Suprapubic skin (tissue), 4 donors: ENCODE results near the gene AMPD2. TPM values are rescaled to one million over a fixed set of nuclear protein-coding genes. Genes with fewer than 3 reads are reported as not detected.

Source experiments
- DNase-seq, 2 donors: peaks; one replicate each; pipeline ENCODE4 v3.0.0-alpha.2; 2019; ENCODE audit warnings: low spot score in 2 of 2
- H3K27ac ChIP-seq: fragments of 200-600 bp; sonication (generic); one replicate; pipeline ENCODE4 v1.5.1; 2019
- H3K27me3 ChIP-seq: fragments of 200-600 bp; sonication (generic); one replicate; pipeline ENCODE4 v1.5.1; 2019
- H3K36me3 ChIP-seq: fragments of 200-600 bp; sonication (generic); one replicate; pipeline ENCODE4 v1.5.1; 2019
- H3K4me1 ChIP-seq: fragments of 200-600 bp; sonication (generic); one replicate; pipeline ENCODE4 v1.5.1; 2019
- H3K4me3 ChIP-seq: fragments of 200-600 bp; sonication (generic); one replicate; pipeline ENCODE4 v1.5.1; 2019; ENCODE audit warnings: mild to moderate bottlenecking
- H3K9me3 ChIP-seq: fragments of 200-600 bp; sonication (generic); one replicate; pipeline ENCODE4 v1.5.1; 2019
- EP300 ChIP-seq: sonication (generic); formaldehyde crosslinking; IDR thresholded peaks from one replicate; pipeline ENCODE4 v1.6.1; 2017; ENCODE audit warnings: antibody characterized with exemption
- POLR2A ChIP-seq, 2 donors: fragments of 450-650 bp; IDR thresholded peaks; one replicate each; pipeline ENCODE4 v1.6.1; 2017; ENCODE audit warnings: antibody characterized with exemption in 2 of 2, mild to moderate bottlenecking in 2 of 2, moderate library complexity in 2 of 2
- POLR2AphosphoS5 ChIP-seq, 3 donors: sonication (generic); formaldehyde crosslinking; IDR thresholded peaks; one replicate each; pipeline ENCODE4 v1.6.1; 2017; ENCODE audit warnings: antibody characterized with exemption in 3 of 3
- WGBS: methylation state at CpG from one replicate; pipeline ENCODE4 v1.1.5; 2018; 5-methylcytosine and 5-hydroxymethylcytosine counted together
- total RNA-seq, 4 donors: library from RNA; depleted of rRNA; stranded (reverse); fragments of >200 nt; gene quantifications; one replicate each; pipeline ENCODE4 v1.1.0, GENCODE V29; 2016
- TF ChIP-seq, protein P1 (sequence below), 2 donors: fragments of 200-600 bp in 1 of 2; fragments of 450-650 bp in 1 of 2; sonication (generic) in 1 of 2; IDR thresholded peaks; one replicate each; pipeline ENCODE4 v1.5.1; 2016 to 2019; ENCODE audit warnings: antibody characterized with exemption in 2 of 2, mild to moderate bottlenecking in 1 of 2, moderate library complexity in 1 of 2

AMPD2 gene
- total RNA-seq, 4 donors from 2014 or later = 48.4 to 69.1 (median 58.1) TPM

DNA sequence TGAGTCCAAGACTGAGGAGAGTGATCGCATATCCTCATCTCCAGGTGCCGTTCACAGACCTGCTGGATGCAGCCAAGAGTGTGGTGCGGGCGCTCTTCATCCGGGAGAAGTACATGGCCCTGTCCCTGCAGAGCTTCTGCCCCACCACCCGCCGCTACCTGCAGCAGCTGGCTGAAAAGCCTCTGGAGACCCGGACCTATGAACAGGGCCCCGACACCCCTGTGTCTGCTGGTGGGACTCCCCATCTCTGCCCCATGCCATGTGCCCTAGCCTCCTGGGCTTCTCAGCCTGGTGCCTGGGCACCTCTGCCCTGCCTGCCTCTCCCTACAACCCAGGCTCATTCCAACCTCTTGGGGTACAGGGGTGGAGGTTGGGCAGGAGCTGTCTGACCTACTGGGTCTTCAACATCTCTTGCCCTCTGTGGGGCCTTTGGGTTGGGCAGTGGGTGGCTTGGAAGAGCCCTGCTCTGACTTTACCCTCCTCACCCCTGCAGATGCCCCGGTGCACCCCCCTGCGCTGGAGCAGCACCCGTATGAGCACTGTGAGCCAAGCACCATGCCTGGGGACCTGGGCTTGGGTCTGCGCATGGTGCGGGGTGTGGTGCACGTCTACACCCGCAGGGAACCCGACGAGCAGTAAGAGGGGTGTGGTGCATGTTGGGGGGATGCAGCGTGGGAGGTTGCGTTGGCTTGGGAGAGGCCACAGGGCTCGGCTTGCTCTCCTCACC, 7.2 kb downstream of the AMPD2 start:
- no peak for DNase-seq
- TF ChIP-seq POLR2A (IDR thresholded peaks at IDR 0.05) (no peak), EP300 (no peak)
- TF ChIP-seq, protein P1, sequence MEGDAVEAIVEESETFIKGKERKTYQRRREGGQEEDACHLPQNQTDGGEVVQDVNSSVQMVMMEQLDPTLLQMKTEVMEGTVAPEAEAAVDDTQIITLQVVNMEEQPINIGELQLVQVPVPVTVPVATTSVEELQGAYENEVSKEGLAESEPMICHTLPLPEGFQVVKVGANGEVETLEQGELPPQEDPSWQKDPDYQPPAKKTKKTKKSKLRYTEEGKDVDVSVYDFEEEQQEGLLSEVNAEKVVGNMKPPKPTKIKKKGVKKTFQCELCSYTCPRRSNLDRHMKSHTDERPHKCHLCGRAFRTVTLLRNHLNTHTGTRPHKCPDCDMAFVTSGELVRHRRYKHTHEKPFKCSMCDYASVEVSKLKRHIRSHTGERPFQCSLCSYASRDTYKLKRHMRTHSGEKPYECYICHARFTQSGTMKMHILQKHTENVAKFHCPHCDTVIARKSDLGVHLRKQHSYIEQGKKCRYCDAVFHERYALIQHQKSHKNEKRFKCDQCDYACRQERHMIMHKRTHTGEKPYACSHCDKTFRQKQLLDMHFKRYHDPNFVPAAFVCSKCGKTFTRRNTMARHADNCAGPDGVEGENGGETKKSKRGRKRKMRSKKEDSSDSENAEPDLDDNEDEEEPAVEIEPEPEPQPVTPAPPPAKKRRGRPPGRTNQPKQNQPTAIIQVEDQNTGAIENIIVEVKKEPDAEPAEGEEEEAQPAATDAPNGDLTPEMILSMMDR (IDR thresholded peaks at IDR 0.05) = no peak
- 95% methylated on average over 7 of the region's 21 CpGs for WGBS

DNA sequence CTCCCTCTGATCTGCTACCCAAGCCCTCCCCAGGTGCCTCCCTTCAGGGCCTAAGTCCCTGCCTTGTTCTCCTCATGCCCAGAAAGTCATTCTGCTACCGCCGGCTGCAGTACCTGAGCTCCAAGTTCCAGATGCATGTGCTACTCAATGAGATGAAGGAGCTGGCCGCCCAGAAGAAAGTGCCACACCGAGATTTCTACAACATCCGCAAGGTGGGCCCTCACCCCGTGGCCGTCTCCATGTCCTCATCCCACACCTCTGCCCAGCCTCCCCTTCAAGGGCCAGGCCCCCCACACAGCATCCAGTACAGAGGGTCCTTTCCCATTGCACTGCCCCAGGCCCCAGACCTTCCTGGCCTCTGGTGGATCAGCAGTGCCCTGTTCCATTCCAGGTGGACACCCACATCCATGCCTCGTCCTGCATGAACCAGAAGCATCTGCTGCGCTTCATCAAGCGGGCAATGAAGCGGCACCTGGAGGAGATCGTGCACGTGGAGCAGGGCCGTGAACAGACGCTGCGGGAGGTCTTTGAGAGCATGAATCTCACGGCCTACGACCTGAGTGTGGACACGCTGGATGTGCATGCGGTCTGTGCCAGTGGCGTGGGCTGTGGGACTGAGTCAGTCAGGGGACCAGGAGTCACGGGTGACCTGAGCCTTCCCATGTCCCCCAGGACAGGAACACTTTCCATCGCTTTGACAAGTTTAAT, 8.2 kb downstream of the AMPD2 start:
- 92% methylated on average over 18 of the region's 23 CpGs for WGBS
- no peak for DNase-seq
- no peak overlapping the region for H3K27ac ChIP-seq
- TF ChIP-seq, protein P1 (IDR thresholded peaks at IDR 0.05) = no peak
- TF ChIP-seq EP300 (no peak), POLR2A (IDR thresholded peaks at IDR 0.05) (no peak), POLR2AphosphoS5 (IDR thresholded peaks at IDR 0.05) (no peak)
- H3K4me3 ChIP-seq = no peak overlapping the region
- H3K4me1 ChIP-seq = peaks cover 32% of the 10 kb centered on the region
- no peaks in the 10 kb centered on the region for H3K27me3 ChIP-seq
- H3K36me3 ChIP-seq = peaks cover 56% of the 10 kb centered on the region
- no peaks in the 10 kb centered on the region for H3K9me3 ChIP-seq

More for the DNA sequence above, 7.2 kb downstream of the AMPD2 start:
- Histone ChIP-seq H3K27ac (no peak overlapping the region), H3K36me3 (peaks cover 56% of the 10 kb centered on the region), H3K27me3 (no peaks in the 10 kb centered on the region), H3K9me3 (no peaks in the 10 kb centered on the region), H3K4me3 (no peak overlapping the region), H3K4me1 (peaks cover 32% of the 10 kb centered on the region)

DNA sequence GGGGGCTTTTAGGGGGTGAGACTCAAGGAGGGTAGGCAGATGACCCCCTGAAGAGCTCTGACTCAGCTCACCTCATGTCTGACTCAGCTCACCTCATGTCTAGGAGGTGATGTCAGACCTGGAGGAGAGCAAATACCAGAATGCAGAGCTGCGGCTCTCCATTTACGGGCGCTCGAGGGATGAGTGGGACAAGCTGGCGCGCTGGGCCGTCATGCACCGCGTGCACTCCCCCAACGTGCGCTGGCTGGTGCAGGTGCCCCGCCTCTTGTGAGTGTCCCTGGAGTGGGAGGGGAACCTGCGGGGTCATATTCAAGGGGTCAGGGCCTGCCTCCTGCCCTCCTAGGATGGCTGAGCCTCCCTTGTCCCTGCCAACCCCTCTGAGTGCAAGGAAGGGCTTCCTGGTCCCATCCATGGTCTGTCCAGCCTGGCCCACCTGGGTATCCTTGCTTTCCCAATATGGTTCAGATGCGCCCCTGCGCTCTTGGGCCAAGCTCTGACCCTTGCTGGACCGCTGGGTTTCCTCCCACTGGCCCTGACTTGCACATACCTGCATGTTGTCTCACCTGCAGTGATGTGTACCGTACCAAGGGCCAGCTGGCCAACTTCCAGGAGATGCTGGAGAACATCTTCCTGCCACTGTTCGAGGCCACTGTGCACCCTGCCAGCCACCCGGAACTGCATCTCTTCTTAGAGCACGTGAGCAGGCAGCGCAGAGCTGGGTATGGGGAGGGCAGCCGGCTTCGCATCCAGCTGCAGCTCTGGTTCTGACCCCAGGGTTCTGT, 9.1 kb downstream of the AMPD2 start:
- no peak for DNase-seq
- H3K36me3 ChIP-seq = peaks cover 56% of the 10 kb centered on the region

DNA sequence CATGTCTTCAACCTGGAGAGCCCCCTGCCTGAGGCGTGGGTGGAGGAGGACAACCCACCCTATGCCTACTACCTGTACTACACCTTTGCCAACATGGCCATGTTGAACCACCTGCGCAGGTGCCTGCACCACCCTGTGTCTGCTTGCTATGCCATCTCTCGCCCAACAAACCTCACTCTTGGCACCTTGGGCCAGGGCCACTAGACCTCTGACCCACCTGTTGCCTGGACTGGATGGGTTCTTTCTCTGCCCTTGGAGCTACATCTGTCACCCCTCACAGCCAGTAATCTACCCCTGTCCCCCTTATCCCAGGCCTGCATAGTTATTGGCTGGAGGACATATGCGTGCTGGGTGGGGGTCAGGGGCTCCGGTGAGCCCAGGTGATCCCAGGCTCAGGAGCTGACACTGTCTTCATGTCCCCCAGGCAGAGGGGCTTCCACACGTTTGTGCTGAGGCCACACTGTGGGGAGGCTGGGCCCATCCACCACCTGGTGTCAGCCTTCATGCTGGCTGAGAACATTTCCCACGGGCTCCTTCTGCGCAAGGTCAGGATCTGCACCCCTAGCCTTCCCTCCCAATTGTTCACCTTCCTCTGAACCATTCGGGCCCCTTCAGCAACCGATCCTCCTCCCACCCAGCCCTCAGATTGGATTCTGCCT, 9.9 kb downstream of the AMPD2 start:
- H3K9me3 ChIP-seq = no peaks in the 10 kb centered on the region
- WGBS = 91% methylated on average over 10 of the region's 10 CpGs
- H3K36me3 ChIP-seq = peaks cover 56% of the 10 kb centered on the region
- H3K4me3 ChIP-seq = no peak overlapping the region
- H3K27ac ChIP-seq = no peak overlapping the region
- peaks cover 19% of the 10 kb centered on the region for H3K4me1 ChIP-seq
- TF ChIP-seq POLR2AphosphoS5 (IDR thresholded peaks at IDR 0.05) = no peak
- no peaks in the 10 kb centered on the region for H3K27me3 ChIP-seq
- no peak for DNase-seq

More for the DNA sequence above, 9.1 kb downstream of the AMPD2 start:
- H3K9me3 ChIP-seq = no peaks in the 10 kb centered on the region
- H3K4me1 ChIP-seq = peaks cover 26% of the 10 kb centered on the region
- TF ChIP-seq POLR2AphosphoS5 (IDR thresholded peaks at IDR 0.05) (no peak), EP300 (no peak), POLR2A (IDR thresholded peaks at IDR 0.05) (no peak)
- TF ChIP-seq, protein P1 (IDR thresholded peaks at IDR 0.05) = no peak
- 61% methylated on average over 7 of the region's 23 CpGs for WGBS
- no peaks in the 10 kb centered on the region for H3K27me3 ChIP-seq
- H3K4me3 ChIP-seq = no peak overlapping the region
- no peak overlapping the region for H3K27ac ChIP-seq

DNA sequence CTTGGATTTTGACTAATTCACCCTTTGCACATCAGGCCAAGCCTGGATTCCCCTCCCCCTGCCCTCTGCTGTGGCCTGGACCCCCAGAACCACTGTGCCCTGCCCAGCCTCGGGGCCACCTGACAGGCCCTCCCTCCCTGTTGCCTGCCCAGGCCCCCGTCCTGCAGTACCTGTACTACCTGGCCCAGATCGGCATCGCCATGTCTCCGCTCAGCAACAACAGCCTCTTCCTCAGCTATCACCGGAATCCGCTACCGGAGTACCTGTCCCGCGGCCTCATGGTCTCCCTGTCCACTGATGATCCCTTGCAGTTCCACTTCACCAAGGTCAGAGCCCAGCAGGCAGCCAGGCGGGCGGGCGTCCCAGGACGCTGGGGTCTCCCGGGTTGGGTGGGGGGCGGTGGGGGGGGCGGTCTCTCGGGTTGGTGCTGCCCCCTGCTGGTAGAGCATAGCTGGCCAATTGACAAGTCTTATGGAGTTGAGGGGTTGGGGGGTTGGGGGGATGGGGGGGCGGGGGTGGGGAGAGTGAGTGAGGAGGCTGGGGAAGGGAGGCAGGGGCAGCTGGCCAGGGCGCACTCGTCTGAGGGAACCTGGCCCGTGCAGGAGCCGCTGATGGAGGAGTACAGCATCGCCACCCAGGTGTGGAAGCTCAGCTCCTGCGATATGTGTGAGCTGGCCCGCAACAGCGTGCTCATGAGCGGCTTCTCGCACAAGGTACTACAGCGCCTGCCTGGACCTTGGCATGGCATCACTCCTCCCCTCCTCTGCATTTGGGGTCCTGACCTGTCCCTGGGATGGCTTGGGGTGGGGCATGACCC, 10.7 kb downstream of the AMPD2 start:
- no peak overlapping the region for H3K27ac ChIP-seq
- 78% methylated on average over 22 of the region's 30 CpGs for WGBS

More for the DNA sequence above, 10.7 kb downstream of the AMPD2 start:
- no peak for DNase-seq
- Histone ChIP-seq H3K36me3 (peaks cover 56% of the 10 kb centered on the region), H3K4me3 (no peak overlapping the region), H3K9me3 (no peaks in the 10 kb centered on the region), H3K4me1 (peaks cover 20% of the 10 kb centered on the region), H3K27me3 (no peaks in the 10 kb centered on the region)
- TF ChIP-seq POLR2AphosphoS5 (IDR thresholded peaks at IDR 0.05) = no peak
- no peak for TF ChIP-seq EP300
- no peak for TF ChIP-seq POLR2A (IDR thresholded peaks at IDR 0.05)
- TF ChIP-seq, protein P1 (IDR thresholded peaks at IDR 0.05) = no peak
